ENCODE results near the gene JAGN1.

The JAGN1 gene

GRCh38 chr3:9942164-9942563, 51.8 kb downstream of the JAGN1 start:
- H3K36me3 ChIP-seq (ENCODE audit: control insufficient read depth, low read length): peaks cover 10% of the 10 kb centered on the region
- H3K4me1 ChIP-seq (ENCODE audit: control insufficient read depth, low read length): no peaks in the 10 kb centered on the region
- no peak for TF ChIP-seq CTCF (IDR thresholded peaks at IDR 0.05; ENCODE audit: low read depth, low read length, poor library complexity, severe bottlenecking)
- no peak for TF ChIP-seq EZH2phosphoT487 (IDR thresholded peaks at IDR 0.05; ENCODE audit: borderline replicate concordance, low read length)
- H3K9me3 ChIP-seq (ENCODE audit: control insufficient read depth, insufficient read depth, low read length): no peaks in the 10 kb centered on the region
- no peaks in the 10 kb centered on the region for H3K9me2 ChIP-seq (replicated peaks; ENCODE audit: control insufficient read depth, low read length)
- no peaks in the 10 kb centered on the region for H3F3A ChIP-seq (ENCODE audit: control insufficient read depth, insufficient read depth)
- no peaks in the 10 kb centered on the region for H3K27me3 ChIP-seq (ENCODE audit: control insufficient read depth, low read length)
- H3K79me2 ChIP-seq (ENCODE audit: control insufficient read depth, low read length): no peaks in the 10 kb centered on the region
- H4K20me1 ChIP-seq (ENCODE audit: control insufficient read depth, insufficient read depth, low read depth, low read length): no peaks in the 10 kb centered on the region
- H3K4me2 ChIP-seq (ENCODE audit: low read length): no peak overlapping the region
- no peak overlapping the region for H3K4me3 ChIP-seq (ENCODE audit: low read length)
- H3K27ac ChIP-seq (ENCODE audit: low read depth, low read length): no peak overlapping the region

GRCh38 chr3:9942934-9943690, 52.7 kb downstream of the JAGN1 start:
- Histone ChIP-seq H3K9me3 (ENCODE audit: control insufficient read depth, insufficient read depth, low read length) (no peaks in the 10 kb centered on the region), H4K20me1 (ENCODE audit: control insufficient read depth, insufficient read depth, low read depth, low read length) (no peaks in the 10 kb centered on the region), H3K27ac (ENCODE audit: low read depth, low read length) (no peak overlapping the region), H3K79me2 (ENCODE audit: control insufficient read depth, low read length) (no peaks in the 10 kb centered on the region), H3K4me1 (ENCODE audit: control insufficient read depth, low read length) (no peaks in the 10 kb centered on the region), H3F3A (ENCODE audit: control insufficient read depth, insufficient read depth) (no peaks in the 10 kb centered on the region), H3K4me2 (ENCODE audit: low read length) (no peak overlapping the region), H3K9me2 (replicated peaks; ENCODE audit: control insufficient read depth, low read length) (no peaks in the 10 kb centered on the region), H3K4me3 (ENCODE audit: low read length) (no peak overlapping the region), H3K36me3 (ENCODE audit: control insufficient read depth, low read length) (peaks cover 4% of the 10 kb centered on the region; the same call in 1 of the 2 replicates), H3K27me3 (ENCODE audit: control insufficient read depth, low read length) (no peaks in the 10 kb centered on the region)
- no peak for TF ChIP-seq EZH2phosphoT487 (IDR thresholded peaks at IDR 0.05; ENCODE audit: borderline replicate concordance, low read length)
- TF ChIP-seq CTCF (IDR thresholded peaks at IDR 0.05; ENCODE audit: low read depth, low read length, poor library complexity, severe bottlenecking): no peak
